HepG2 (cell line): ENCODE data around the gene ELFN1. TPM values are rescaled to one million over a fixed set of nuclear protein-coding genes. Genes with fewer than 3 reads are reported as not detected.

Experiments used
- ATAC-seq: fragments of 200-7000 bp; cut with Tn5 transposase; 3 replicates; pipeline ENCODE4 v1.9.1; 2020; ENCODE audit warnings: mild to moderate bottlenecking, moderate library complexity
- BruUV-seq: library from RNA; stranded (reverse); fragments of 400-500 nt; replicated peaks from 2 replicates; lab custom pipeline; 2021; lab: Mats Ljungman, UMichigan
- CTCF ChIA-PET: fragments of 300-600 bp; formaldehyde crosslinking; extraction: SDS; loops from one replicate; lab custom pipeline; 2021; ENCODE audit warnings: low total read pairs, inconsistent platforms, low intra/inter-chr PET ratio; lab: Yijun Ruan, JAX
- POLR2A ChIA-PET: fragments of 350-600 bp; sonication (Branson Sonifier 250); formaldehyde crosslinking; loops from one replicate; lab custom pipeline; 2020; ENCODE audit warnings: antibody characterized with exemption, inconsistent platforms; lab: Yijun Ruan, JAX
- DNase-seq: peaks from one replicate; pipeline ENCODE4 v3.0.0-alpha.2; 2015; ENCODE audit warnings: low spot score
- FAIRE-seq: peaks from 3 replicates; lab custom pipeline; 2011; peaks lifted over from hg19 to GRCh38; lab: Jason Lieb, UNC
- H2AFZ ChIP-seq: one replicate; pipeline ENCODE4 v1.6.1; 2011; ENCODE audit warnings: low read length, inconsistent platforms
- H3K27ac ChIP-seq: fragments of 300-600 bp; 3 replicates; pipeline ENCODE4 v1.8.0; 2011; ENCODE audit warnings: mixed run types, mild to moderate bottlenecking, mixed read lengths, low read length, inconsistent platforms; ENCODE audit not compliant: insufficient read depth; ENCODE audit errors: extremely low read length
- H3K27me3 ChIP-seq, 2 experiments: fragments of 200-600 bp in 1 of 2; 2 replicates in 1 of 2; 3 replicates in 1 of 2; pipeline versions ENCODE4 v1.6.0 to v1.8.0; 2011; ENCODE audit warnings: low read length in 2 of 2, mild to moderate bottlenecking in 2 of 2, moderate library complexity in 2 of 2, inconsistent platforms in 1 of 2; ENCODE audit not compliant: insufficient read depth in 2 of 2, control insufficient read depth in 1 of 2
- H3K36me3 ChIP-seq, 2 experiments: fragments of 200-600 bp in 1 of 2; replicated peaks in 1 of 2; 2 replicates in 1 of 2; 3 replicates in 1 of 2; pipeline versions ENCODE4 v1.5.1 to v1.8.0; 2011; ENCODE audit warnings: low read length in 2 of 2, inconsistent platforms in 1 of 2; ENCODE audit not compliant: insufficient read depth in 2 of 2, control insufficient read depth in 1 of 2
- H3K4me1 ChIP-seq: 2 replicates; pipeline ENCODE4 v1.5.1; 2012; ENCODE audit warnings: low read length, inconsistent platforms; ENCODE audit not compliant: insufficient read depth
- H3K4me2 ChIP-seq: 2 replicates; pipeline ENCODE4 v1.6.0; 2011; ENCODE audit warnings: low read depth, low read length, inconsistent platforms
- H3K4me3 ChIP-seq, 3 experiments: fragments of 200-600 bp in 1 of 3; sonication (generic), shearing (Covaris generic) in 1 of 3; replicated peaks in 1 of 3; 2 replicates each; pipeline ENCODE4 v1.5.1; 2011 to 2016; ENCODE audit warnings: low read length in 3 of 3, inconsistent platforms in 2 of 3, low read depth in 2 of 3, mild to moderate bottlenecking in 2 of 3, control low read depth in 1 of 3, mixed read lengths in 1 of 3; ENCODE audit not compliant: insufficient read depth in 1 of 3
- H3K79me2 ChIP-seq: one replicate; pipeline ENCODE4 v1.6.1; 2011; ENCODE audit warnings: low read length, inconsistent platforms; ENCODE audit not compliant: insufficient read depth
- H3K9ac ChIP-seq: 2 replicates; pipeline ENCODE4 v1.6.0; 2011; ENCODE audit warnings: mild to moderate bottlenecking, low read depth, low read length, inconsistent platforms; ENCODE audit not compliant: insufficient read depth
- H3K9me3 ChIP-seq: 2 replicates; pipeline ENCODE4 v1.5.1; 2012; ENCODE audit warnings: mild to moderate bottlenecking, low read length
- H4K20me1 ChIP-seq: 2 replicates; pipeline ENCODE4 v1.6.0; 2011; ENCODE audit warnings: inconsistent platforms, mild to moderate bottlenecking, low read length, moderate library complexity; ENCODE audit not compliant: insufficient read depth
- ARID3A ChIP-seq: IDR thresholded peaks from 2 replicates; pipeline ENCODE4 v1.6.1; 2012; ENCODE audit warnings: low read depth, low read length, improper control_type of control experiment
- ARNT ChIP-seq: fragments of 450-650 bp; IDR thresholded peaks from 2 replicates; pipeline ENCODE4 v1.6.1; 2017
- ARNTL ChIP-seq: sonication (generic); formaldehyde crosslinking; IDR thresholded peaks from 2 replicates; pipeline ENCODE4 v1.4.0; 2020; ENCODE audit warnings: mild to moderate bottlenecking, missing genetic modification reagents
- FOXO1 ChIP-seq: sonication (generic); formaldehyde crosslinking; IDR thresholded peaks from 2 replicates; pipeline ENCODE4 v1.4.0; 2020; ENCODE audit warnings: missing genetic modification reagents
- GATA4 ChIP-seq: sonication (generic); IDR thresholded peaks from 2 replicates; pipeline ENCODE4 v1.6.1; 2016; ENCODE audit warnings: antibody characterized with exemption, low read depth, borderline replicate concordance
- IKZF1 ChIP-seq: fragments of 450-650 bp; IDR thresholded peaks from 2 replicates; pipeline ENCODE4 v1.7.1; 2016
- JUN ChIP-seq: sonication (generic); formaldehyde crosslinking; IDR thresholded peaks from 2 replicates; pipeline ENCODE4 v1.4.0; 2020; ENCODE audit warnings: mild to moderate bottlenecking, missing genetic modification reagents
- SMYD3 ChIP-seq: sonication (generic); formaldehyde crosslinking; IDR thresholded peaks from 2 replicates; pipeline ENCODE4 v1.8.1; 2023; ENCODE audit warnings: mild to moderate bottlenecking, missing genetic modification reagents
- TARDBP ChIP-seq: sonication (generic); formaldehyde crosslinking; IDR thresholded peaks from 2 replicates; pipeline ENCODE4 v1.8.0; 2022; ENCODE audit warnings: mild to moderate bottlenecking, missing genetic modification reagents
- TBX3 ChIP-seq: fragments of 450-650 bp; IDR thresholded peaks from 2 replicates; pipeline ENCODE4 v1.6.1; 2017; ENCODE audit warnings: antibody characterized with exemption, mild to moderate bottlenecking, inconsistent platforms, borderline replicate concordance
- ZFY ChIP-seq: sonication (generic); formaldehyde crosslinking; IDR thresholded peaks from 2 replicates; pipeline ENCODE4 v1.4.0; 2020; ENCODE audit warnings: missing genetic modification reagents
- ZNF260 ChIP-seq: sonication (generic); formaldehyde crosslinking; IDR thresholded peaks from 2 replicates; pipeline ENCODE4 v1.4.0; 2020; ENCODE audit warnings: missing genetic modification reagents, low read depth, mild to moderate bottlenecking, borderline replicate concordance
- ZNF704 ChIP-seq: sonication (generic); formaldehyde crosslinking; IDR thresholded peaks from 2 replicates; pipeline ENCODE4 v1.8.1; 2023; ENCODE audit warnings: mild to moderate bottlenecking, inconsistent platforms, moderate library complexity, missing genetic modification reagents, borderline replicate concordance
- WGBS: methylation state at CpG from one replicate; pipeline ENCODE4 v1.1.6; 2017; ENCODE audit warnings: low lambda C conversion rate; 5-methylcytosine and 5-hydroxymethylcytosine counted together
- in situ Hi-C: cut with HindIII; loops from 2 replicates; pipeline ENCODE4 v1.10.0; 2017; ENCODE audit warnings: low pct_unique_long_range_greater_than_20kb; ENCODE audit not compliant: extremely low pct_ligation_motif_present
- intact Hi-C: fragments of 100-400 bp; cut with micrococcal nuclease; formaldehyde crosslinking; loops from one replicate; pipeline ENCODE4 v1.10.0; 2022; ENCODE audit not compliant: unreplicated experiment
- polyA plus RNA-seq, 8 experiments: library from polyadenylated mRNA; depleted of rRNA in 3 of 8; stranded (reverse) in 7 of 8; unstranded in 1 of 8; fragments of >200 nt; fragmentation: Illumina TruSeq in 4 of 8; extraction: Trizol in 4 of 8; gene quantifications; 2 replicates each; pipeline versions ENCODE4 v1.2.1 to v1.2.3, GENCODE V29; 2011 to 2016; ENCODE audit warnings: low read depth in 4 of 8, missing spikeins in 1 of 8, mixed read lengths in 1 of 8; ENCODE audit not compliant: insufficient read depth in 1 of 8
- total RNA-seq, 5 experiments: library from RNA; depleted of rRNA; stranded (reverse); fragments of >200 nt; fragmentation: Illumina TruSeq; extraction: Trizol; gene quantifications; 2 replicates each; pipeline ENCODE4 v1.2.3, GENCODE V29; 2016; ENCODE audit warnings: low read depth in 1 of 5

ELFN1 gene
- total and polyA plus RNA-seq, 2 of the 13 experiments (the other 11 are each of a cell fraction or from before 2014, with no cell fraction given), result 0.13 to 0.18 TPM

GRCh38 chr7:1632506-1632905 lies 37.6 kb upstream of the ELFN1 start:
- Histone ChIP-seq H4K20me1 (no peaks in the 10 kb centered on the region), H3K27me3 (peaks cover 2 to 6% of the 10 kb centered on the region in 2 experiments; a peak in 2 of 5 replicates), H2AFZ (no peak overlapping the region), H3K27ac (no peak overlapping the region), H3K9ac (no peak overlapping the region), H3K9me3 (peaks cover 7% of the 10 kb centered on the region), H3K4me3 (no peak overlapping the region), H3K36me3 (no peaks in the 10 kb centered on the region), H3K4me2 (no peak overlapping the region), H3K79me2 (no peaks in the 10 kb centered on the region), H3K4me1 (no peaks in the 10 kb centered on the region)
- intact Hi-C loops, result no loop called here
- DNase-seq (no peak), FAIRE-seq (no peak), ATAC-seq (no peak)
- 39% methylated on average over 6 of the region's 7 CpGs for WGBS
- TF ChIP-seq GATA4 (no peak), ZNF704 (CRISPR knock-in tag) (no peak), JUN (no peak), ZFY (no peak), ARNT (no peak), SMYD3 (CRISPR knock-in tag) (no peak), ZNF260 (CRISPR knock-in tag) (no peak), IKZF1 (no peak), FOXO1 (CRISPR knock-in tag) (no peak), ARNTL (CRISPR knock-in tag) (no peak), TBX3 (no peak), ARID3A (no peak), TARDBP (no peak)
- ChIA-PET POLR2A (no interaction called here), CTCF (no interaction called here)
- in situ Hi-C loops, result loop anchor here (10.0 kb wide), 1 partner anchor 62 kb away; no protein-coding TSS in a partner anchor
- no TSS peak for BruUV-seq
